ENCODE data around the gene ADISSP.
A peak's percentile ranks its signal among the peaks of the same experiment; 100 is the strongest.

ADISSP gene

DNA sequence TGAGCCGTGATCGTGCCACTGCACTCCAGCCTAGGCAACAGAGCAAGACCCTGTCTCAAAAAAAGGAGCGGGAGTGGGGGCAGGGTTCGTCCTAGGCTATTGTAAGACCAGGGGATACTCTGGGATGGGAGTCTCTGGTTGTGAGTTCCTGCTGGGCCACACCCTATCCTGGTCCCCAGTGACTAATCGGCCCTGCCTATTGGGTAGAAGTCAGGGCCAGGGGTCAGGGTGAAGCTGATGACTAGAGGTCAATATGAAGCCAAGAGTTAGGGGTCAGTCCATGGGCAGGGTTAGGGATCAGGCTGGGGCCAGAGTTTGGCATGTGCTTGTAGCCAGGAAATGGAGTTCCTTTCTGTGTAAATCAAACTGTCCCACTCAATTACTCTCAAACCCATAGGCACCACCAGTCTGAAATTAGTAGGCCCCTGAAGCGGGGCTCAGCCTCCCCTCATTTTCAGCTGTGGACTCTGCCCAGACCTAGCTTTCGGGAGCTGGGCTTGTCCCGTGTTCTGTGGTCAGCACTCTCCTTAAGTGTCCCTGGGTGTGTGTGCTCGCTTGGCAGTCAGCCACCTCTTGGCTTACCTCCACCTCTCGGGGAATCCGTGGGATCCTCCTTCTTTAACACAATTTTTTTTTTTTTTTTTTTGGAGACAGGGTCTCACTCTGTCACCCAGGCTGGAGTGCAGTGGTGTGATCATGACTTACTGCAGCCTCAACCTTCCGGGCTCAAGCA lies 33.3 kb downstream of the ADISSP start:
- no peak for DNase-seq

- no peak for DNase-seq
These were observed 34.2 kb downstream of the ADISSP start for GRCh38 chr20:3733119-3733995.

- no peak for DNase-seq
These were observed 35.0 kb downstream of the ADISSP start, which contains the start of gene HSPA12B for GRCh38 chr20:3732327-3733118. TSS of gene HSPA12B (plus strand) at chr20:3732685. CDS start at chr20:3738675, 5,990 bp downstream.

- DNase-seq = no peak
These were observed 35.6 kb downstream of the ADISSP start for GRCh38 chr20:3731944-3732326.

DNA sequence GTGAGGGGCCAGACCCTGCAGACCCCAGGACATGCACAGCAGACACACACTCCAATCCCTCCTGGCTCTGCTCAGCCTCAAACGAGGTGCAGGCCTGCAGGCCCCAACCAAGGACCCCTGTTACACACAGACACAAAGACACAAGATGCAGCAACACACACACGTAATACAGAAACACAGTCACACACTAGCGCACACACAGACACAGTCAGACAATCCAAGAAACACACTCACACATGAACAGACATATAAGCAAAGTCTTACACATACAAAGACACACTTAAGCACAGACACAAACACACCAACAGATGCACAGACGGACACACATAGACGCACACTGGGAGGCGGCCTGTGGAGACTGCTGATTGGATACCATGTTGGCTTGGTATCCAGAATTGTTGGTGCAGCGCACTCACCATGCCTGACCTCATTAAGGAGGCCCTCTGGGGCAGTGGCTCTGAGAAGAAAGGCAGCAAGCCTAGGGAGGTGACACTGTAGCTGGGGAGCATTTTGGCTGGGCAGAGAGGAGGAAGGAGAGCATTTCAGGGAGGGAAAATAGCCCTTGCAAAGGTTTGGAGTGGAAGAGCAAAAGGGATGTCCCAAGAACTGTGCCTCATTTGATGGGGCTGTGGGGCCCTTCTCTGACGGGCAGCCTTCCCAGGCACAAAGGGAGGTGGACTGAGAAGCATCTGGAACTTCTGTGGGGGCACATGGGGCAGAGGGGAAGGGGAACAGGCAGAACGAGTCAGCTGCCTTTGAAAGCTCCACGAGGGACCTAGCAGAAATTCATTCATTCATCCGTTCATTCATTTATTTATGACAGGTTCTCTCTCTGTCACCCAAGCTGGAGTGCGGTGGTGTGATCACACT lies 36.5 kb downstream of the ADISSP start:
- DNase-seq = no peak

DNA sequence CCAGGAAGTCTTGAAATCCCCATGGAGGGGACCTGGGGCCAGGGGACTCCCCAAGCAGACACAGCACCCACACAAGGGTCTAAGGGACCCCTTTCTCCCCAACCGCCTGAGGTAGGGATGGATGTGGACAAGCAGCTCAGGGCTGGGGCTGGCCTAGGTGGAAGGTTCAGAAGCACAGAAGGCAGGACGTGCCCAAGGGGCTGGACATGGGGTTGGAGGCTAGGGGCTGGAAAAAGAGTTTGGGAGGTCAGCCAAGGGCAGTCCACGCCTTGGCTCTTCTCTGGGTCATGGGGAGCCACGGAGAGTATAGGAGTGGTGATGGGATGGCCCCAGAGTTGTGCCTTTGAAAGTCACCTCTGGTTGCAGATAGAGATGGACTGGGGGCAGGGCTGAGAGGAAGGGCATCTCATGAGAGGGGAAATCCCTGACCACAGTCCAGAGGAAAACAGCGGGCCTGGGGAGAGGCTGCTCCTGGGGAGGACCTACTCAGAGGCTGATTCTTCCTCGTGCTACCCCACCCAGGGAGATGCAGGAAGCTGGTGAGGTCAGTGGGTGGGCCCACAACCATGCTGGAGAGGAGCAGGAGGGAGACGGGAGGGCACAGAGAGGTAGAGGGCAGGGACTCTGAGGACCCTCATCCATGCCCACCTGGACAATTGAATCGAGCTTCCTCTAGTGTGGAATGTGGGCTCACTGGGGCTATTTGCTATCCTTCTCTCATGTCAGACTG lies 37.6 kb downstream of the ADISSP start:
- DNase-seq = no peak

DNA sequence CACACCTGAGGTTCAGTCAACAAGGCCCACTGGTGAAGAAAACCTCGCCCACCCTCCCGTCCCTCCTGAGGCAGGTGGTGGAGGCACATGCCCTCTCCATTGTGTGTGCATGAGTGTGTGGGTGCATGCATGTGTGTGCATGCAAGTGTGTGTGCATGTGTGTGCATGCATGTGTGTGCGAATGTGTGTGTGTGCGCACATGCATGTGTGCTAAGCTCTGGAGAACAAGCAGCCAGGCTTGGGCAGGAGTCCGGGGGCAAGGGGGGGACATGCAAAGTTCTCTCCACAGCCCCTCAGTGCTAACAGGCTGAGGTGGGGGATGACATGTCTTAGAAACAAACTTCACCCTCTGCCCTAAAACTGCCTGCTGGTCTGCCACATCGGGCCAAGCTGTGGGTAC lies 38.2 kb downstream of the ADISSP start:
- DNase-seq = no peak

DNA sequence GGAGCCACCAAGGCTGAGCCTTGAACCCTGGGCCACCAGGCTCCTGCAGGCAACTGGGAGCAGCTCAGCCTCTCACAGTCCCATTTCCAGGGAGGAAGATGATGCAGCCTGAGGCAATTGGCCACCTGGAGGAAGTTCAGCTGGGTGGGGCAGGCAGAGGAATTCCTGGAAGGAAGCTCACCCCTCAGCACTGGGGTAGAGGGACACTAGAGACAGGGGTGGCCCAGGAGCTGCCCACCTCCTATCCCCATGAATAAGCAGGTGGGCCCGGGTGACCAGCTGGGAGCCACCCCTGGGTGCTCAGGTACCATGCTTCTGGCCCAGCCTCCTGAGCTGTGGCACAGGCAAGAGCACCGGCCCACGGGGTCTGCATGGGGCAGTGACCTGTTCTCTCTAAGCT lies 38.7 kb downstream of the ADISSP start:
- no peak for DNase-seq

- DNase-seq = no peak
These were observed 39.2 kb downstream of the ADISSP start for GRCh38 chr20:3728354-3728753.

GRCh38 chr20:3727401-3728021 lies 40.0 kb downstream of the ADISSP start:
- DNase-seq = no peak

- no peak for DNase-seq
These were observed 43.2 kb downstream of the ADISSP start for GRCh38 chr20:3724356-3724755.

- no peak for DNase-seq
These were observed 44.3 kb downstream of the ADISSP start for GRCh38 chr20:3723284-3723683.

DNA sequence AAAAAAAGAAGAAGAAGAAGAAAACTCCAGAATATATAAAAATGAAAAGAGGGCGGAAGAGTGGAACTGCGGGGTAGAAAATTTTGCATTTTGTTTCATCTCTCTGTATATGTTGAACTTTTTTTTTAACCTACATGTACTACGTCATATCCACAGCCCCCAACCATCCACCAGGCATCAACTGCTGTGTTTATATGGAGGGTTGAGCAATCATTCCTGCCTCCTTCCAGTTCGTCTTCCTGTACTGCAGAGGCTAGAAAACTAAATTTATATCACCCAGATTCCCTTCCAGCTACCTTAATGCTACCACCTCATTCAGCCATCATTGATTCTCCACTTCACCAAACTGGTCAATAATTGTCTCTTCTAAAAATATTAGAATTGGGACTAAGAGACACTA lies 45.6 kb downstream of the ADISSP start:
- no peak for DNase-seq

DNA sequence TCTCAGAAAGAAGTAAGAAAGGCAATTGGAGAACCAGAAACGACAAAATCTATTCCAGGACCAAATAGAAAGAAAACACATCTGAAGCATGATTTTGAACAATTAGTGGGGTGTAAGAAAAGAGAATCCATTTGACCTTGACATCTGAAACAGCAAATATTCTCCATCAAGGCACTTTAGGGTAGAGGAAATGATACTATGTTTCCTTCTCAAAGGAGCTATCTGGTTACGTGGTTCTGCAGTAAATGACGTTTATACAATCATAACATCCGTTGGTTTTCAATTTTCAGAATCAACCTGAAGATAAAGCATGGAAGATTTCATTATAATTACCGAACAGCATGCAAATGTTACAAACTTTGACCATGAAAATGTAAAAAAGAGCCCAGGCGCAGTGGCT lies 46.9 kb downstream of the ADISSP start:
- no peak for DNase-seq

DNA sequence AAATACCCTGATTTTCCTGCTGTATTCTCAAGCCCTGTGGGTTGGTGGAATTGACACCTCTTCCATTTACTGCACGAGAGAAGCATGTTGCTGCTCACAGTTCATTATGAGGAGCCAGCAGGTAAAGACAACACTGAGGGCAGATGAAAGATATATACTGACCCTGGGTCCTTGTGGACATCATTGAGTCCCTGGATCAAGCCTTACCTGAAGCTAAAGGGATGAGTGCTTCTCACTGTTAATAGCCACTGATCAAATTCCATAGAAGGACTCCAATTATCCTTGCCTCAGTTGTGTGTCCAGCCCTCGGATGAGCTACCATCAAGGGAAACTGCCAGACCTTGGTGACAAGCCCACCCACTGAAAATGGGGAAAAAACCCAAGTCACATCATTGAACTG lies 47.5 kb downstream of the ADISSP start:
- DNase-seq = no peak

DNA sequence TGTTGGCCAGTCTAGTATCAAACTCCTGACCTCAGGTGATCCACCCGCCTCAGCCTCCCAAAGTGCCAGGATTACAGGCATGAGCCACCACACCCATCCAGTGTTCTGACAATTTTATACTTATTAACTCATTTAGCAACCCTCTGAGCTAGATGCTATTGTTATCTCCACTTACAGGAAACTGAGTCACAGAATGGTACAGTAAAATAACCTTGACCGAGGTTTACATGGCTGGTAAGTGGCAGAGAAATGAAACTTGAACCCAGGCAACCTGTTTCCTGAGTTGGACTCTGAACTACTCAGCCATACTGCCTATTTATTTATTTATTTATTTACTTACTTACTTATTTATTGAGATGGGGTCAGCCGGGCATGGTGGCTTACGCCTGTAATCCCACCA lies 48.5 kb downstream of the ADISSP start:
- no peak for DNase-seq

DNA sequence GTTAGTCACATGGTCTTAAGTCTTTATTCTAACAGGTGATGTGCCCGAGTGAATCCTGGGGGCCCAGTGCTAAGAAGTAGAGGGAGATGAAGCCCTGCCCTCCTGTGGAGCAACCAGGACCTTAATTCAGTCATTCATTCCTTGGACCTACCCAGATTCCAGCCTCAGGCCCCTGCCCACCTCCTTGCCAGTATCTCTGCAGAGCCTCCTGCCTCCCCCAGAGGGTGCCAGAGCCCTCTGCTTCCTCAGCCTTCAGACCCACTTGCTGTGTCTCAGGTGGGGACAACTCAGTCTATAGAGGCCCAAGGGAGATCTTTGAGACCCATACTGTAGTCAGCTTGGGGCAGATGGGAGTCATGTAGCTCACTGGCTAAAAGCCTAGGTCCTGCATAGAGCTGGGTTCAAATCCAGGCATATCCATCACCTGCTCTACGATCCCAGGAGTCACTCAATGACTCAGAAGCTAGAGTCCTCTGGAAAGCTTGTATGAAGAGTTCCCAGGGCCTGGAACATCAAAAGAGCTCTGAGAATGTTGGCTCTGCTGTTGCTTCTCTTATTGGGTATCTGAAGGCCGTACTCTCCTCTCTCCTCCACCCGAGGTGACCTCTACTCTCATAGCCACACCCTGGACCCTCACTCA lies 51.2 kb downstream of the ADISSP start:
- DNase-seq = peak; percentile 17

DNA sequence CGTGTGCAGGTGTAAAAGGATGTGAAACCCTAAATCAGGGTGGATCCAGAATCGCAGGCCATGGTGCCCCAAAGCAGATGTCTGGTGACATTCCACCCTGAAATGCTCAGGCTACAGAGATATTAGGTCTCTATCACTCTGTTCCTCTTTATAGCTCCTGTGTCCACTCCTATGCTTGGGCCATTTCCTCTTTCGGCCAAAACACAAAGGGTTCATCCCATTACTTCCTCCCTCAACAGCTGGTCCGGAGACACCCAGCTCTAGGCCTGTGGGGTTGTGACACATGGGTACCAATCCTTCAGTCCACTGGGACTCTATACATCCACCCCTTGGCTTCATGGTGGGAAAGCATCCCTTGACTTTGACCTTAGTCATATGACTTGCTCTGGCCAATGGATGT lies 53.5 kb downstream of the ADISSP start:
- peak; percentile 16 for DNase-seq

GRCh38 chr20:3712279-3712873 lies 55.2 kb downstream of the ADISSP start, which contains the start of gene SIGLEC1:
TSS of gene SIGLEC1 (minus strand) at chr20:3712600. CDS start at chr20:3707128, 5,472 bp downstream.
- peak; percentile 71 for DNase-seq

- DNase-seq = peak; percentile 21
These were observed 56.0 kb downstream of the ADISSP start for GRCh38 chr20:3711484-3711941.

Measured in CD4-positive, alpha-beta T cell treated with Interferon gamma for 1 hour (primary cell).